HepG2 (cell line): ENCODE measurements around the gene TOP2A. TPM values are rescaled to one million over a fixed set of nuclear protein-coding genes. Genes with fewer than 3 reads are reported as not detected.

Experiments used
- ATAC-seq: fragments of 200-7000 bp; cut with Tn5 transposase; 3 replicates; pipeline ENCODE4 v1.9.1; 2020; ENCODE audit warnings: mild to moderate bottlenecking, moderate library complexity
- BruUV-seq: library from RNA; stranded (reverse); fragments of 400-500 nt; replicated peaks from 2 replicates; lab custom pipeline; 2021; lab: Mats Ljungman, UMichigan
- CTCF ChIA-PET: fragments of 300-600 bp; formaldehyde crosslinking; extraction: SDS; loops from one replicate; lab custom pipeline; 2021; ENCODE audit warnings: low total read pairs, inconsistent platforms, low intra/inter-chr PET ratio; lab: Yijun Ruan, JAX
- POLR2A ChIA-PET: fragments of 350-600 bp; sonication (Branson Sonifier 250); formaldehyde crosslinking; loops from one replicate; lab custom pipeline; 2020; ENCODE audit warnings: antibody characterized with exemption, inconsistent platforms; lab: Yijun Ruan, JAX
- DNase-seq: peaks from one replicate; pipeline ENCODE4 v3.0.0-alpha.2; 2015; ENCODE audit warnings: low spot score
- FAIRE-seq: peaks from 3 replicates; lab custom pipeline; 2011; peaks lifted over from hg19 to GRCh38; lab: Jason Lieb, UNC
- H2AFZ ChIP-seq: one replicate; pipeline ENCODE4 v1.6.1; 2011; ENCODE audit warnings: low read length, inconsistent platforms
- H3K27ac ChIP-seq: fragments of 300-600 bp; 3 replicates; pipeline ENCODE4 v1.8.0; 2011; ENCODE audit warnings: mixed run types, mild to moderate bottlenecking, mixed read lengths, low read length, inconsistent platforms; ENCODE audit not compliant: insufficient read depth; ENCODE audit errors: extremely low read length
- H3K27me3 ChIP-seq, 2 experiments: fragments of 200-600 bp in 1 of 2; 2 replicates in 1 of 2; 3 replicates in 1 of 2; pipeline versions ENCODE4 v1.6.0 to v1.8.0; 2011; ENCODE audit warnings: low read length in 2 of 2, mild to moderate bottlenecking in 2 of 2, moderate library complexity in 2 of 2, inconsistent platforms in 1 of 2; ENCODE audit not compliant: insufficient read depth in 2 of 2, control insufficient read depth in 1 of 2
- H3K36me3 ChIP-seq, 2 experiments: fragments of 200-600 bp in 1 of 2; replicated peaks in 1 of 2; 2 replicates in 1 of 2; 3 replicates in 1 of 2; pipeline versions ENCODE4 v1.5.1 to v1.8.0; 2011; ENCODE audit warnings: low read length in 2 of 2, inconsistent platforms in 1 of 2; ENCODE audit not compliant: insufficient read depth in 2 of 2, control insufficient read depth in 1 of 2
- H3K4me1 ChIP-seq: 2 replicates; pipeline ENCODE4 v1.5.1; 2012; ENCODE audit warnings: low read length, inconsistent platforms; ENCODE audit not compliant: insufficient read depth
- H3K4me2 ChIP-seq: 2 replicates; pipeline ENCODE4 v1.6.0; 2011; ENCODE audit warnings: low read depth, low read length, inconsistent platforms
- H3K4me3 ChIP-seq, 3 experiments: fragments of 200-600 bp in 1 of 3; sonication (generic), shearing (Covaris generic) in 1 of 3; replicated peaks in 1 of 3; 2 replicates each; pipeline ENCODE4 v1.5.1; 2011 to 2016; ENCODE audit warnings: low read length in 3 of 3, inconsistent platforms in 2 of 3, low read depth in 2 of 3, mild to moderate bottlenecking in 2 of 3, control low read depth in 1 of 3, mixed read lengths in 1 of 3; ENCODE audit not compliant: insufficient read depth in 1 of 3
- H3K79me2 ChIP-seq: one replicate; pipeline ENCODE4 v1.6.1; 2011; ENCODE audit warnings: low read length, inconsistent platforms; ENCODE audit not compliant: insufficient read depth
- H3K9ac ChIP-seq: 2 replicates; pipeline ENCODE4 v1.6.0; 2011; ENCODE audit warnings: mild to moderate bottlenecking, low read depth, low read length, inconsistent platforms; ENCODE audit not compliant: insufficient read depth
- H3K9me3 ChIP-seq: 2 replicates; pipeline ENCODE4 v1.5.1; 2012; ENCODE audit warnings: mild to moderate bottlenecking, low read length
- H4K20me1 ChIP-seq: 2 replicates; pipeline ENCODE4 v1.6.0; 2011; ENCODE audit warnings: inconsistent platforms, mild to moderate bottlenecking, low read length, moderate library complexity; ENCODE audit not compliant: insufficient read depth
- GABPA ChIP-seq, 2 experiments: IDR thresholded peaks; 2 replicates each; pipeline ENCODE4 v1.6.1; 2011 to 2016; ENCODE audit warnings: low read depth in 2 of 2, low read length in 1 of 2, missing biosample characterization in 1 of 2, missing genetic modification characterization in 1 of 2
- KDM5B ChIP-seq: sonication (generic); formaldehyde crosslinking; IDR thresholded peaks from 2 replicates; pipeline ENCODE4 v1.4.0; 2020; ENCODE audit warnings: missing genetic modification reagents, mild to moderate bottlenecking, borderline replicate concordance
- NFE2 ChIP-seq: sonication (generic); formaldehyde crosslinking; IDR thresholded peaks from 2 replicates; pipeline ENCODE4 v1.4.0; 2020; ENCODE audit warnings: missing genetic modification reagents
- ZFX ChIP-seq: sonication (generic); formaldehyde crosslinking; IDR thresholded peaks from 2 replicates; pipeline ENCODE4 v1.4.0; 2020; ENCODE audit warnings: mild to moderate bottlenecking, low read depth, missing genetic modification reagents, moderate library complexity
- ZNF20 ChIP-seq: sonication (generic); formaldehyde crosslinking; IDR thresholded peaks from 2 replicates; pipeline ENCODE4 v1.4.0; 2020; ENCODE audit warnings: mild to moderate bottlenecking, moderate library complexity, missing genetic modification reagents
- ZNF3 ChIP-seq: IDR thresholded peaks from 2 replicates; pipeline ENCODE4 v1.7.0; 2017; ENCODE audit warnings: inconsistent platforms
- ZSCAN21 ChIP-seq: sonication (generic); formaldehyde crosslinking; IDR thresholded peaks from 2 replicates; pipeline ENCODE4 v1.8.0; 2022; ENCODE audit warnings: mild to moderate bottlenecking, missing genetic modification reagents, moderate library complexity, borderline replicate concordance
- WGBS: methylation state at CpG from one replicate; pipeline ENCODE4 v1.1.6; 2017; ENCODE audit warnings: low lambda C conversion rate; 5-methylcytosine and 5-hydroxymethylcytosine counted together
- in situ Hi-C: cut with HindIII; loops from 2 replicates; pipeline ENCODE4 v1.10.0; 2017; ENCODE audit warnings: low pct_unique_long_range_greater_than_20kb; ENCODE audit not compliant: extremely low pct_ligation_motif_present
- intact Hi-C: fragments of 100-400 bp; cut with micrococcal nuclease; formaldehyde crosslinking; loops from one replicate; pipeline ENCODE4 v1.10.0; 2022; ENCODE audit not compliant: unreplicated experiment
- polyA plus RNA-seq, 8 experiments: library from polyadenylated mRNA; depleted of rRNA in 3 of 8; stranded (reverse) in 7 of 8; unstranded in 1 of 8; fragments of >200 nt; fragmentation: Illumina TruSeq in 4 of 8; extraction: Trizol in 4 of 8; gene quantifications; 2 replicates each; pipeline versions ENCODE4 v1.2.1 to v1.2.3, GENCODE V29; 2011 to 2016; ENCODE audit warnings: low read depth in 4 of 8, missing spikeins in 1 of 8, mixed read lengths in 1 of 8; ENCODE audit not compliant: insufficient read depth in 1 of 8
- total RNA-seq, 5 experiments: library from RNA; depleted of rRNA; stranded (reverse); fragments of >200 nt; fragmentation: Illumina TruSeq; extraction: Trizol; gene quantifications; 2 replicates each; pipeline ENCODE4 v1.2.3, GENCODE V29; 2016; ENCODE audit warnings: low read depth in 1 of 5
- TF ChIP-seq, protein P1 (sequence below): sonication (generic); formaldehyde crosslinking; conservative IDR thresholded peaks from 2 replicates; pipeline ENCODE4 v1.8.0; 2022; ENCODE audit warnings: missing genetic modification reagents
- TF ChIP-seq, protein P2 (sequence below): sonication (generic); formaldehyde crosslinking; IDR thresholded peaks from 2 replicates; pipeline ENCODE4 v1.4.0; 2020; ENCODE audit warnings: mild to moderate bottlenecking, missing genetic modification reagents
- TF ChIP-seq, protein P3 (sequence below): sonication (generic); formaldehyde crosslinking; IDR thresholded peaks from 2 replicates; pipeline ENCODE4 v1.5.0; 2020; ENCODE audit warnings: missing genetic modification reagents
- TF ChIP-seq, protein P4 (sequence below): sonication (generic); formaldehyde crosslinking; IDR thresholded peaks from 2 replicates; pipeline ENCODE4 v1.9.0; 2022; ENCODE audit warnings: missing genetic modification reagents, mild to moderate bottlenecking, borderline replicate concordance

Gene TOP2A
- total and polyA plus RNA-seq, 2 of the 13 experiments (the other 11 are each of a cell fraction or from before 2014, with no cell fraction given): 108 to 327 TPM

DNA sequence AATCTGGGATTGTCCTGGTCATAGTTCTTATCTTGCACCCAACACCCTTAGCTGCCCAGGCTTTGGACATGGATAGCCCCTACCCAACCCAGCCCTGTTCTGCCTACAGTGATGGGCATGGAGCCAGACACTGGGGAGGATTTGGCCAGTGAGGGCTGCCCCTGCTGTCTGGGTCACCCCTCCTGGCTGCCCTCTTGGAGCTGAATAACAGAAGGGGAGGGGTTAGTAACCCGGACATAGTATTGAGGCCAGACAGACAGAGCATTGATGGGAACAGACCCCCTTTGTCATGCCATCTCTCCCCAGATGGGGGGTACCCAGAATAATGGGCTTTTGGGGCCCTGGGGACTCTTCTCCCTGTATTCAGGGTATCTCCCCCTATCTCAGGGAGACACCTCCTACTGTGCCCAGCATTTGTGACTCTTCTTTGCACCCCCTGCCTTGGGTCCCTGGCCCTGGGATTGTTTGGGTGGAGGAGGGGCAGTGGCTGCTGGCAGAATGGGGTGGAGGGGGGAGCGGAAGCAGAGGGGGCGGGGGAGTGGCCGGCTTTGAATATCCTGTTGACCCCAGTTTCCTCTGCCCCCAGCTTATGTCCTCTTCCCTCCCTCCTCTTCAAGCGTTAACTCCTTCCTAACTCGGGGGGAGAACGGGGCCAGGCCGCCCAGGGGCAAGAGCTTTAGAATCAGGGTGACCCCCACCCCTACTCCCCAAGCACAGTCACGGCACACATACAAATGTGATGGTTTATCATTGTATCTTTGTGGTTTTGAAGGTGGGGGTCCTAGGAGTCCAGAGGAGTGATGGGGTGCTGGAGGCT lies 70.2 kb downstream of the TOP2A start:
- no TSS peak for BruUV-seq
- FAIRE-seq: no peak
- WGBS: 72% methylated on average over 8 of the region's 9 CpGs
- no peak for DNase-seq
- Histone ChIP-seq H3K27ac (no peak overlapping the region), H3K4me2 (peak overlapping the region; percentile 33; the same call in 1 of the 2 replicates), H3K9me3 (no peaks in the 10 kb centered on the region), H2AFZ (no peak overlapping the region), H3K9ac (no peak overlapping the region), H3K79me2 (peaks cover 33% of the 10 kb centered on the region), H3K36me3 (peaks cover 25 to 34% of the 10 kb centered on the region in 2 experiments), H4K20me1 (peaks cover 10% of the 10 kb centered on the region; the same call in 1 of the 2 replicates), H3K4me1 (peaks cover 76% of the 10 kb centered on the region), H3K4me3 (no peak overlapping the region), H3K27me3 (no peaks in the 10 kb centered on the region)
- POLR2A ChIA-PET: no interaction called here
- CTCF ChIA-PET: no interaction called here
- no peak for ATAC-seq
- in situ Hi-C loops (no loop called here), intact Hi-C loops (no loop called here)
- TF ChIP-seq NFE2 (CRISPR knock-in tag): no peak
- TF ChIP-seq, protein P1, sequence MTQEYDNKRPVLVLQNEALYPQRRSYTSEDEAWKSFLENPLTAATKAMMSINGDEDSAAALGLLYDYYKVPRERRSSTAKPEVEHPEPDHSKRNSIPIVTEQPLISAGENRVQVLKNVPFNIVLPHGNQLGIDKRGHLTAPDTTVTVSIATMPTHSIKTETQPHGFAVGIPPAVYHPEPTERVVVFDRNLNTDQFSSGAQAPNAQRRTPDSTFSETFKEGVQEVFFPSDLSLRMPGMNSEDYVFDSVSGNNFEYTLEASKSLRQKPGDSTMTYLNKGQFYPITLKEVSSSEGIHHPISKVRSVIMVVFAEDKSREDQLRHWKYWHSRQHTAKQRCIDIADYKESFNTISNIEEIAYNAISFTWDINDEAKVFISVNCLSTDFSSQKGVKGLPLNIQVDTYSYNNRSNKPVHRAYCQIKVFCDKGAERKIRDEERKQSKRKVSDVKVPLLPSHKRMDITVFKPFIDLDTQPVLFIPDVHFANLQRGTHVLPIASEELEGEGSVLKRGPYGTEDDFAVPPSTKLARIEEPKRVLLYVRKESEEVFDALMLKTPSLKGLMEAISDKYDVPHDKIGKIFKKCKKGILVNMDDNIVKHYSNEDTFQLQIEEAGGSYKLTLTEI (CRISPR knock-in tag): no peak
- no peak for TF ChIP-seq GABPA (IDR thresholded peaks at IDR 0.05; ENCODE audit: low read depth, low read length)
- TF ChIP-seq GABPA (CRISPR knock-in tag; IDR thresholded peaks at IDR 0.05; ENCODE audit: low read depth): peak; percentile 76
- no peak for TF ChIP-seq ZSCAN21 (CRISPR knock-in tag)
- 0 out of 2 replicates have a peak, but pooled peaks have one; percentile 21 for TF ChIP-seq KDM5B (CRISPR knock-in tag)
- TF ChIP-seq, protein P2, sequence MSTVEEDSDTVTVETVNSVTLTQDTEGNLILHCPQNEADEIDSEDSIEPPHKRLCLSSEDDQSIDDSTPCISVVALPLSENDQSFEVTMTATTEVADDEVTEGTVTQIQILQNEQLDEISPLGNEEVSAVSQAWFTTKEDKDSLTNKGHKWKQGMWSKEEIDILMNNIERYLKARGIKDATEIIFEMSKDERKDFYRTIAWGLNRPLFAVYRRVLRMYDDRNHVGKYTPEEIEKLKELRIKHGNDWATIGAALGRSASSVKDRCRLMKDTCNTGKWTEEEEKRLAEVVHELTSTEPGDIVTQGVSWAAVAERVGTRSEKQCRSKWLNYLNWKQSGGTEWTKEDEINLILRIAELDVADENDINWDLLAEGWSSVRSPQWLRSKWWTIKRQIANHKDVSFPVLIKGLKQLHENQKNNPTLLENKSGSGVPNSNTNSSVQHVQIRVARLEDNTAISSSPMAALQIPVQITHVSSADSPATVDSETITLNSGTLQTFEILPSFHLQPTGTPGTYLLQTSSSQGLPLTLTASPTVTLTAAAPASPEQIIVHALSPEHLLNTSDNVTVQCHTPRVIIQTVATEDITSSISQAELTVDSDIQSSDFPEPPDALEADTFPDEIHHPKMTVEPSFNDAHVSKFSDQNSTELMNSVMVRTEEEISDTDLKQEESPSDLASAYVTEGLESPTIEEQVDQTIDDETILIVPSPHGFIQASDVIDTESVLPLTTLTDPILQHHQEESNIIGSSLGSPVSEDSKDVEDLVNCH (CRISPR knock-in tag): no peak
- TF ChIP-seq ZNF20 (CRISPR knock-in tag): no peak
- TF ChIP-seq, protein P3, sequence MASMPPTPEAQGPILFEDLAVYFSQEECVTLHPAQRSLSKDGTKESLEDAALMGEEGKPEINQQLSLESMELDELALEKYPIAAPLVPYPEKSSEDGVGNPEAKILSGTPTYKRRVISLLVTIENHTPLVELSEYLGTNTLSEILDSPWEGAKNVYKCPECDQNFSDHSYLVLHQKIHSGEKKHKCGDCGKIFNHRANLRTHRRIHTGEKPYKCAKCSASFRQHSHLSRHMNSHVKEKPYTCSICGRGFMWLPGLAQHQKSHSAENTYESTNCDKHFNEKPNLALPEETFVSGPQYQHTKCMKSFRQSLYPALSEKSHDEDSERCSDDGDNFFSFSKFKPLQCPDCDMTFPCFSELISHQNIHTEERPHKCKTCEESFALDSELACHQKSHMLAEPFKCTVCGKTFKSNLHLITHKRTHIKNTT (CRISPR knock-in tag): no peak
- TF ChIP-seq ZFX (CRISPR knock-in tag): no peak
- TF ChIP-seq, protein P4, sequence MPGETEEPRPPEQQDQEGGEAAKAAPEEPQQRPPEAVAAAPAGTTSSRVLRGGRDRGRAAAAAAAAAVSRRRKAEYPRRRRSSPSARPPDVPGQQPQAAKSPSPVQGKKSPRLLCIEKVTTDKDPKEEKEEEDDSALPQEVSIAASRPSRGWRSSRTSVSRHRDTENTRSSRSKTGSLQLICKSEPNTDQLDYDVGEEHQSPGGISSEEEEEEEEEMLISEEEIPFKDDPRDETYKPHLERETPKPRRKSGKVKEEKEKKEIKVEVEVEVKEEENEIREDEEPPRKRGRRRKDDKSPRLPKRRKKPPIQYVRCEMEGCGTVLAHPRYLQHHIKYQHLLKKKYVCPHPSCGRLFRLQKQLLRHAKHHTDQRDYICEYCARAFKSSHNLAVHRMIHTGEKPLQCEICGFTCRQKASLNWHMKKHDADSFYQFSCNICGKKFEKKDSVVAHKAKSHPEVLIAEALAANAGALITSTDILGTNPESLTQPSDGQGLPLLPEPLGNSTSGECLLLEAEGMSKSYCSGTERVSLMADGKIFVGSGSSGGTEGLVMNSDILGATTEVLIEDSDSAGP (CRISPR knock-in tag): peak; percentile 44; the same call in 1 of the 2 replicates
- TF ChIP-seq ZNF3 (CRISPR knock-in tag): no peak
